Adrenal gland (tissue), 12 donors: ENCODE measurements around the gene KLF6. TPM values are rescaled to one million over a fixed set of nuclear protein-coding genes. Genes with fewer than 3 reads are reported as not detected.
A peak's percentile ranks its signal among the peaks of the same experiment; 100 is the strongest.

Source experiments
- DNase-seq, 7 donors: peaks; one replicate each; pipeline ENCODE4 v3.0.0-alpha.2; 2019 to 2020
- H3K27ac ChIP-seq, 5 donors: fragments of 200-600 bp; sonication (generic) in 4 of 5; 1 replicate in 3 of 5; 2 replicates in 2 of 5; pipeline versions ENCODE4 v1.5.1 to v1.8.0; 2016 to 2020; ENCODE audit warnings: mild to moderate bottlenecking in 1 of 5
- H3K27me3 ChIP-seq: fragments of 200-600 bp; 2 replicates; pipeline ENCODE4 v1.8.0; 2021
- H3K36me3 ChIP-seq, 2 donors: fragments of 200-600 bp; replicated peaks in 1 of 2; 1 replicate in 1 of 2; 2 replicates in 1 of 2; pipeline versions ENCODE4 v1.5.1 to v1.8.0; 2018 to 2022
- H3K4me1 ChIP-seq, 2 donors: fragments of 200-600 bp; replicated peaks in 1 of 2; 1 replicate in 1 of 2; 2 replicates in 1 of 2; pipeline versions ENCODE4 v1.5.1 to v1.8.0; 2018 to 2021
- H3K4me3 ChIP-seq, 4 donors: fragments of 200-600 bp; sonication (generic) in 3 of 4; one replicate each; pipeline ENCODE4 v1.5.1; 2016 to 2018
- H3K9me3 ChIP-seq, 3 donors: fragments of 200-600 bp; sonication (generic) in 1 of 3; replicated peaks in 1 of 3; 1 replicate in 2 of 3; 2 replicates in 1 of 3; pipeline versions ENCODE4 v1.5.1 to v1.8.0; 2016 to 2021
- CTCF ChIP-seq, 6 experiments: fragments of 450-650 bp in 4 of 6; fragments of 200-600 bp in 2 of 6; sonication (generic) in 1 of 6; IDR thresholded peaks; 1 replicate in 5 of 6; 2 replicates in 1 of 6; pipeline versions ENCODE4 v1.5.1 to v1.8.0; 2016 to 2021; ENCODE audit warnings: antibody characterized with exemption in 6 of 6, mild to moderate bottlenecking in 2 of 6, moderate library complexity in 1 of 6
- POLR2A ChIP-seq, 2 donors: fragments of 450-650 bp; IDR thresholded peaks; one replicate each; pipeline ENCODE4 v1.6.1; 2017; ENCODE audit warnings: antibody characterized with exemption in 2 of 2, mild to moderate bottlenecking in 2 of 2, moderate library complexity in 1 of 2
- WGBS, 4 donors: extraction: QIAGEN DNeasy Blood & Tissue Kit in 2 of 4; methylation state at CpG; one replicate each; pipeline versions ENCODE4 v1.1.5 to v1.1.7; 2013 to 2017; 5-methylcytosine and 5-hydroxymethylcytosine counted together
- intact Hi-C, 2 donors: fragments of 100-400 bp; cut with DNase I; formaldehyde crosslinking; loops; one replicate each; pipeline versions ENCODE4 v1.14.1 to v1.15.0; 2022 to 2023
- polyA plus RNA-seq, 3 donors: library from polyadenylated mRNA; stranded (reverse); fragments of 200-250 nt in 2 of 3; fragments of 350-450 nt in 1 of 3; fragmentation: Illumina TruSeq in 1 of 3; extraction: RNeasy Lipid Tissue Mini Kit (QIAGEN cat#74804) in 1 of 3; gene quantifications; one replicate each; pipeline ENCODE4 v1.2.3, GENCODE V29; 2013 to 2014
- total RNA-seq, 9 donors: library from RNA; depleted of rRNA in 4 of 9; stranded (reverse); fragments of >200 nt in 4 of 9; fragments of 120-200 nt in 1 of 9; fragmentation: NEBNext Ultra II Directional in 1 of 9; extraction: Animal tissue kit (Norgen Biotek cat#: 25700) in 1 of 9; gene quantifications; one replicate each; pipeline versions ENCODE4 v1.1.0 to v1.2.4, GENCODE V29; 2013 to 2023
- donor health status: healthy with polysubstance abuse.
- donor health status: Bipolar disorder and iron deficiency.
- donor health status: DM: yes; HTN: yes; CAD: no.
- donor health status: DM: no; HTN: no; CAD: no.
- donor health status: DM: no; HTN: no; CAD: no.
- donor health status: DM: yes; HTN: yes; CAD: no.

KLF6 gene
- total and polyA plus RNA-seq, 12 donors, result 14.4 to 70.2 (median 26.8) TPM

GRCh38 chr10:3773460-3774017 is 11.5 kb downstream of the KLF6 start:
- intact Hi-C loops, result no loop called here
- TF ChIP-seq CTCF (IDR thresholded peaks at IDR 0.05) (no peak), POLR2A (IDR thresholded peaks at IDR 0.05) (no peak)
- peaks cover 0 to 32% of the 10 kb centered on the region in 2 donors for H3K4me1 ChIP-seq
- H3K4me3 ChIP-seq, result no peak overlapping the region
- H3K27me3 ChIP-seq, result no peaks in the 10 kb centered on the region
- WGBS, 4 donors, result 82 to 93% (median 84%) methylated on average over 10 of the region's 10 CpGs
- peak in 1 of 7 donors; percentile 47 for DNase-seq
- no peaks in the 10 kb centered on the region for H3K9me3 ChIP-seq
- peaks cover 0 to 38% of the 10 kb centered on the region in 2 donors for H3K36me3 ChIP-seq
- H3K27ac ChIP-seq, result no peak overlapping the region

- 84 to 94% (median 87%) methylated on average over 10 of the region's 10 CpGs for WGBS, 4 donors
- TF ChIP-seq POLR2A (IDR thresholded peaks at IDR 0.05), result no peak
- TF ChIP-seq CTCF (IDR thresholded peaks at IDR 0.05), result no peak
- peaks cover 0 to 28% of the 10 kb centered on the region in 2 donors for H3K36me3 ChIP-seq
- no peak overlapping the region for H3K27ac ChIP-seq
- H3K9me3 ChIP-seq, result no peaks in the 10 kb centered on the region
- peaks cover 0 to 23% of the 10 kb centered on the region in 2 donors for H3K4me1 ChIP-seq
- DNase-seq, result peak in 1 of 7 donors; percentile 41
- H3K27me3 ChIP-seq, result no peaks in the 10 kb centered on the region
- H3K4me3 ChIP-seq, result no peak overlapping the region
- intact Hi-C loops, result no loop called here
These were observed 12.4 kb downstream of the KLF6 start for GRCh38 chr10:3772361-3773171.

DNA sequence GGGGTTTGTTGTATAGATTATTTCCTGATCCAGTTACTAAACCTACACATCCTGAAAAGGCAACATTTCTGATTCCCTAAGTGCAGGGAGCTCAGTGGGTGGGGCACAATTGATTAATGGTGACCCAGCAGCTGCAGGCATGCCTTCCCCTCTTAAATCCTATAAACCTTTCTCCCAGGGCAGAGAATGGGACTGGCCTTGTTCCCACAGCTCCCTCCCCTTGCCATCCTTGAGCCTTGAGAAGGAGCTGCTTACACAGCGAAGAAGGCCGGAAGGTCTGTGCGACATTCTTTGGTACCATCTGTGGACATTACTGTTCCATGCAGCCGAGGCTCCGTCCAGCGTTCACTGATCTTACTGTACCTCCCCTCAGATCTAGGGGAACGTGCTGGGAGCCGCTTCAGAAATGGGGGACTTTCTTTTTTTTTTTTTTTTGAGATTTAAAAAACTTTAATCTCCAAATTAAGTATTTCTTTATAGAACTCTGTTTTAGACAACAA is 14.3 kb downstream of the KLF6 start:
- intact Hi-C loops, result no loop called here

More for the DNA sequence above, 14.3 kb downstream of the KLF6 start:
- Histone ChIP-seq H3K4me3 (no peak overlapping the region), H3K27me3 (no peaks in the 10 kb centered on the region), H3K4me1 (peaks cover 0 to 4% of the 10 kb centered on the region in 2 donors), H3K27ac (no peak overlapping the region), H3K36me3 (peaks cover 0 to 11% of the 10 kb centered on the region in 2 donors), H3K9me3 (no peaks in the 10 kb centered on the region)
- TF ChIP-seq POLR2A (IDR thresholded peaks at IDR 0.05) (no peak), CTCF (IDR thresholded peaks at IDR 0.05) (no peak)
- 90 to 94% (median 91%) methylated on average over 8 of the region's 8 CpGs for WGBS, 4 donors
- peak in 1 of 7 donors; percentile 44 for DNase-seq
